Measurements from ENCODE around the gene PDE1C.
"Not testable (repeated sequence)": the region's sequence is repeated elsewhere in the genome, so short reads cannot be mapped to it uniquely, and the experiment has no call there.

Gene PDE1C

DNA sequence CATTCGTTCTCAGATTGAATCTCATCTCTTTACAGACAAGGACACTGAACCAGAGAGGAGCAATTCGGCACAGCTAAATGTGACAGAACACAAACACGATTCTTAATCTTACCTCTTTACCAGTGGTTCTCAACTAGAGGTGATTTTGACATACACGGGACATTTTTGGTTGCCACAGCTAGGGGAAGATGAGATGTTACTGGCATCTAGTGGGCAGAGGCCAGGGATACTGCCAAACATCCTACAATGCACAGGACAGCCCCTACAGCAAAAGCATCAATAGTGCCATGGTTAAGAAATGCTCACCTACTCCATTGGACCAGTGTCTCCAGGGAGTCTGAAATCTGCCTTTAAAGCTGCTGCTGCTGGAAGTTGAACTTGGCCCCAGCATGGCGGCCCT lies 27.3 kb downstream of the PDE1C start:
- no peak for DNase-seq

DNA sequence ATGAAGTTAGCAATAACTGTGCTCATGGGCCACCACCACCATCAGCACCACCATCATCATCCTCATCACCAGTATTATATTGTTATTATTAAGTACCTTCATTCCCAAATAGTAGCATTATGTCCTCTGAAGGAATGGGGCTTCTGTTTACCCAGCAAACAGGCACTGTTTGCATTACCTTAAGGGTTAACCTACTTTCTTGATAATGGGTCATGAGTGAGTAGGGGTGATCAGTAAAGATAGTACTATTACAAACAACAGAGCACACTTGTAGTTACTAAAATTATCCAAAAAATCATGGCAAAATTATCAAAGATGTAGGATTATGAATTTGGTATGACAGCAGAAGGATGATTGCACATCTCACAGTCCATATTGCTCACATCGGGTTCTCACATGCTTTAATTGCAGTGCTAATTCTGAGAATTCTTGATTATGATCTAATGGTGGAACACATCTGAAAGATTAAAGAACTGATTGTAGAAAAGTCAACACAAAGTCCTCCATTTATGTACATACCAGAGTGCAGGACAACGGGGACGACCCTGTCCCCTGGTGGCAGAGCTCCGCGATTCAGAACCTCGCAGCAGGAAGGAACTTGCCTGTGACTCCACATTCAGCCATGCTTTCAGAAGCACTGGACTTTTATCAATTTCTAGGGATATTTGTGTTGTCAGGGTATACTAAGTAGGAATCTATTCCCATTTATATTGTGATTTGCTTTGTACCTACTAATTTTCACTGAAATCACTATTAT lies 31.0 kb downstream of the PDE1C start:
- no peak for DNase-seq

DNA sequence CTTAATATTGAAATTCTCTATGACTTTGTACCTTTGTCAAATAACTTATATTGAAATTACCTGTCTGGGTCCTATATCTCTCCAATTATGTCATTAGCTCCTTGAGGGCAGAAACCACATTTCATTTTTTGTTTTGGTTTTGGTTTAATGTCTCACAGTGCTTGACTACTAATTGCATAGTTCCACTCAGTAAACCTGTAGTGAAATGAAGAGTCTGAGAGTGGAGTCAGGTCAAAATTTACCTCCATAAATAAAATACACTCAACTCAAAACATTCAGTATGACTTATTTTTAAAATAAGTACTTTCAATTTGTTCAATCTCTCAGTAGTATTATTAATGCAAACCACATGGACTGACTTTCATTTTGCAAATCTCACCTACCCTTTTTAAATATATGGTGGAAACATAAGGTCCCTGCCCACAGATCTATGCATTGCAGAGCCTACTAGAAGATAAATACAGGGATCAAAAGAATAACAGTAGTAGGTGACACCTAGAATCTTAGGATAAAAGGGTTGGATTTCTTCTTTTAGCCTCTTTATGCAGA lies 32.5 kb downstream of the PDE1C start:
- DNase-seq = peak; percentile 11

DNA sequence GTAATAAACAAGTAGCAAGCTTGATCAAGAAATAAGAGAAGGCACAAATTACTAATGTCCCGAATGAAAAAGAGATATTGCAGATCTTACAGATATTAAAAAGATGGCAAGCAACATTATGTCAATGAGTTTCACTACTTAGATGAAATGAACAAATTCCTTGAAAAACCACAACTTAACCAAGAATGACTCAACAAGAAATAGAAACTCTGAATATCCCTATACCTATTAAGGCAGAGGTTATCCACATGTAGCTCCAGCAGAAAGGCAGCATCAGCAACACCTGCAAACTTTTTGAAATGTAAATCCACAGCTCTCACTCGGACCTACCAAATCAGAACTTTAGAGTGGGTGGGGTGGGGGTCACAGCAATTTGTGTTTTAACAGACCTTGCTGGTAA lies 33.6 kb downstream of the PDE1C start:
- peak; percentile 51 for DNase-seq

DNA sequence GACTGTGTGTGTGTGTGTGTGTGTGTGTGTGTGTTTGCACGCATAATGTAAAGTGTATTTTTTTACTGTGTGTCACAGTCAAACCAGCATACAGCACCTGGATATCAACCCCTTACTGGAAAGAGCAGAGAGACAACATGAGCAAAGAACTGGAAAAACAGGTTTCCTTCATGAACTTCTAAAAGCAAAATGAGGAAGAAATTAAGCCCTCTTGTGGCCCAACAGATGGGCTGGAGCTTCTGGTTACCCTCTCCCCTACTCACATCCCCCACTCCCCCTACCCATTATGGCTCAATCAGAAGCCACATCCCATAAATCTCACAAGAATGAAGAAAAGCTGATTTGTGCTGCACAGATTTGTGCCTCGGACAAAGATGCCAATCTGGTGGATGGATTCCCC lies 36.2 kb downstream of the PDE1C start:
- no peak for DNase-seq

DNA sequence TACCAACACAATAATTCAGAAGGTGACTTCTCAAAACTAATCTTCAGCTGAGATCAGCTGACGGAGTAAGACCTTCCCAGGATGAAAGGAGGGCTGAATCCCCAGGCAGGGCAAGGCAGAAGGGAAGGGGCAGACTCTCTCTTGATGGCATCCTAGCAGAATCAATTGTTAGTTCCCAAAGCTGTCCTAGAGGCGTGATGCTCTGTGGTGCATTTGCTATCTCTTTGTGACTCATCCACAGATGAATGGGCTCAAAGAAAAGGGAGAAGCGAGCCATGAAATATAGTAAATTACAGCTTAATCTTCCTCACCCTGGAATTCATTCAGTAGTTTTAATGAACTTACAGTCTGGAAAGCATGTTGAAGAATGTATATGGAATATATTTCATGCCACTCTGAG lies 37.2 kb downstream of the PDE1C start:
- DNase-seq = no peak

DNA sequence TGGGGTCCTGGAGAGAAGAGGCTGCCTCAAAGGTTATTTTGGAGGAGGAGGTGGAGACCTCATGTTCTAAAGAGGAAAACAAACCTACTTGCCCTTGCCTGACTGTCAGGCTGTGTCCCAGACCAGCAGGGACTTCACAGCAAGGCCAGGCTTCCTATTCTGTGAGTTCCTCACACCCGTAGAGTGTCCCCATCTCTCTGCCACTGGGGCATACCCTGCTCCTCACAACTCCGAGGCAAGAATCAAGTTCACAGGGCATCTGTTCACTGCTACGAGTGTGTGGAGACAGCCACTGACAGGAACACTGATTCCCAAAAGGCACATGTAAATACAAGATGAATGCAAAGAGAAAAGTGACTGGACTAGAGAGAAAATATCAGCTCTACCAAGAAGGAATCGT lies 38.0 kb downstream of the PDE1C start:
- DNase-seq = no peak

DNA sequence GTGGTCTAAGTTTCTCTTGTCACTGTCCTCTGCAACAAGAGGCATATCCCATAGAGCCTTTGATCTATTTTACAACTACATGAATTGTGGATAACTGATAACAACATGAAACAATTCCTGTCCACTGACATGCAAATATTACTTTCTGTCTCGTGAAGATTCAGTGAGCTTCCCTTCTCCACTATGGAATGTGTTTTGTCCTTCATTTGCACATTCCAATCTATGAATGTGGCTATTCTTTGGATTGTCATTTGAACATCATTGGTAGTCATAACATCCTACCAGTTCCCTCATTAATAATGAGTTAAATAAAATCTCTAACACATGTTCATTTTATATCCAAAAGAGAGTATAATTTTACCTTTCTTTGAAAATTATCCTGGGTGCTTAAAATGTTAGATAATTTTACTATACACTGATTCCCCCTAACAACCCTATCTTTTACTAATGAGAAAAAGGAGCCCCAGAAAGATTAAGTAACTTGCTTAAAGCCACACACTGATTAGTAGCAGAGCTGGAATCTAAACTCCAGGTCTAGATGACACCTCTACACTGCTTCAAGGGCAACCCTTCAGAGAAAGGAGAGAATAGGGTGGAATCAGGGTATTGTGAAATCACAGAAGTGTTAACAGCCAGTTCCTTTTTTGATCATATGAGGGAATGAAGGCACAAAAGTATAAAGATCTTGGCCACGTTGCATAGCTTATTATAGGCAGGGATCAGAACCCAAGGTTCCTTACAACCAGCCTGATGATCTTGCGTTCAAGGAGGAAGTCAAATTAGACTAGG lies 39.1 kb downstream of the PDE1C start:
- no peak for DNase-seq

DNA sequence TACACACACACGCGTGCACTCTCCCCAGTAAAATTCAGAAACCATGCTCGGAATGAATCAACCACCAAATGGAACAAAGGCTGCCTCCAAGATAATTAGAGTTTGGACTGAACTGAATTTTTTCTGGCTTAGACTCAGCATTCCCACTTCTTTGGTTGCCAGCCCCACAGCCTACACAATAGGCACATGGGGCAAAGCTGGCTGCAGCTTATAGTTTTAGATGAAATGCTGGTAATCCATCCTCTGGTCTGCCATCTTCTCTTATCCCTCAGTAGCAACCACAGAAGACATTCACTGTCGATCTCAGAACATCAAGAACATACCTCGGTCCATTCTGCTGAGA lies 44.2 kb downstream of the PDE1C start:
- DNase-seq = no peak

DNA sequence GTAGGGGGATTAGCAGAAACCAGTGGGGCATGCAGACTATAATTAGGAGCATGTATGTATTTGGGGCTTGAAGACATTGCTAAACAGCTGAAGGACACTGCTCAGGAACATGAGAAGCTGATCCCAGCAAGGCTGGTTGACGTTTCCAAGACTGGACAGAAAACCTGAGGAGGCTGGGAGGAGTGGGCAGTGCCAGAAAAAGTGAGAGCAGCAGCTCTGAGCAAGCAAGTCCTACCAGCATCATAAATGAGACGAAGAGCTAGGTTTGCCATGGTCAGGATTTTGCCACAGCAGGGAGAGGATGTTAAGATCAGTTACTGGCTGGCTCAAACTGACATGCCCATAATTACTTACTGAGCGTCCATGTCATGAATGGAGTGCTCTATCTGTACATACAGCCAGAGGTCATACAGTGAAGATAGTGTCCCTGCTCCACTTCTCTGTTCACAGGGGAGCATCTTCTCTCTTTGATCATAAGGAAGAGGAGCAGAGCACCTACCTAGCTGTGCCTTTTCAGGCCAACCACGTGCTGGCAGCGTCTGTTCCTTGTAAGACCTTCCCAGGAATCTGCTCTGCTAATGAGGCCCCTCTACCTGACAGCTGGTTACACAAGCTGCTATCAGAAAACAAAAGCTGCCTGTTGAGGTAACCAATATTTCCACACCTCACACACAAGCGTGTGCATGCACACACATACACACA lies 44.7 kb downstream of the PDE1C start:
- DNase-seq = no peak

DNA sequence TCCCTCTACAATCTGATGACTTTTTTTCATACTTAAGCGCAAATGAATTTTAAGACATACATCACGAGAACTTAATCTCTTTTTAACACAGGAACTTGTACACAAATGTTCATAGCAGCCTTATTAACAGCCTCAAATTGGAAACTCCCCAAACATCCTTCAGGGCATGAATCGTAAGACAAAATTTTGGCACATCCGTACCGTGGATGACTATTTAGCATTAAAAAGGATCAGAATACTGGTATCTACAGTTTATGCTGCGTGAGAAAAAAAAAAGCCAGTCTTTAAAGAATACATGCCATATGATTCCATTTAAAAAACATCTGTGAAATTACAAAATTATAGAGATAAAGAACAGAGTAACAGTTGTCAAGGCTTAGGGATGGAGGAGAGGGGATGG lies 46.8 kb downstream of the PDE1C start:
- DNase-seq = no peak

DNA sequence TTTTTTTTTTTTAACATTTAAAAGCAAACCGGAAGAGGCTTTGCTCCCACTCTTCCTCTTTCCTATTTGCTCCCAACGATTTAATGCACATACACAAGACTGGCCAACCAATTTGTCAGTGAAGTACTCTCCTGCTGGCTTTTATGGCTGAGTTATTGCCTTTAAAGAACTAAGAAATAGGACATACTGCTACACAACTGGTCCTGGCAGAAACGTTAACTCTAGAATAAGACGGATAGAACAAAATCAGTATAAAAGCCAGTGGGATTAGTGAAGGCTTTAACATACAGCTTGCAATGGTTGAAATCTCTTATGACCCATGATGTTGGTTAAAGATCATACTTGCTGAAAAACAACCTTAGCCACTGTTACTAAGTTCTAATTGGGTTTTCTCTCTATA lies 47.2 kb downstream of the PDE1C start:
- no peak for DNase-seq

DNA sequence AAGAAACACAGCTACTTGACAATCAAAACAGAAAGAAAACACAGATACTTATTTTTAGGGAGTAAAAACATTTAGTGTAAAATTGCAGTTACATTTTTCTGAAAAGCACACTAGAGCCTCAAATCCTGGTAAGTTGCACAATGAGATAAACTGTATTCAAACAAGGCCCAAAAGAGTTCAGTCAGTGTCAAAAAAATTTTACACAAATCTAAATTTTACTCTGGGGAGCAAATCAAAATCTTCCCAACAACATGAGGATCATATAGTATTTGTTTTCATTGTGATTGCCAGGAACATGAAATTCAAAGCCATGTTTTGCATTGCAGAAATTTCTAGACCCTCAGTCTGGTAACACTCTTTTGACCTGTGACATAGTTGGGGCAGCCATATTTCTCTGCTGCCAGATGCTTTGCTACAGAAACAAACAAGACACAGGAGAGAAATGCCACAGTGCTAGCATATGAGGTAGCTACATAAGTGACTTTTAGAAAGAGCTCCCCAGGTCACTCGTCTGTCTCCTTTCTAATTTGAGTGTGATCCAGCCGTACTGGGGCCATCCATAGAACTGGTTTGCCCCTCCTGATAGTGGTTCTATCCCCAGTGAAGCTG lies 49.6 kb downstream of the PDE1C start:
- DNase-seq = no peak

DNA sequence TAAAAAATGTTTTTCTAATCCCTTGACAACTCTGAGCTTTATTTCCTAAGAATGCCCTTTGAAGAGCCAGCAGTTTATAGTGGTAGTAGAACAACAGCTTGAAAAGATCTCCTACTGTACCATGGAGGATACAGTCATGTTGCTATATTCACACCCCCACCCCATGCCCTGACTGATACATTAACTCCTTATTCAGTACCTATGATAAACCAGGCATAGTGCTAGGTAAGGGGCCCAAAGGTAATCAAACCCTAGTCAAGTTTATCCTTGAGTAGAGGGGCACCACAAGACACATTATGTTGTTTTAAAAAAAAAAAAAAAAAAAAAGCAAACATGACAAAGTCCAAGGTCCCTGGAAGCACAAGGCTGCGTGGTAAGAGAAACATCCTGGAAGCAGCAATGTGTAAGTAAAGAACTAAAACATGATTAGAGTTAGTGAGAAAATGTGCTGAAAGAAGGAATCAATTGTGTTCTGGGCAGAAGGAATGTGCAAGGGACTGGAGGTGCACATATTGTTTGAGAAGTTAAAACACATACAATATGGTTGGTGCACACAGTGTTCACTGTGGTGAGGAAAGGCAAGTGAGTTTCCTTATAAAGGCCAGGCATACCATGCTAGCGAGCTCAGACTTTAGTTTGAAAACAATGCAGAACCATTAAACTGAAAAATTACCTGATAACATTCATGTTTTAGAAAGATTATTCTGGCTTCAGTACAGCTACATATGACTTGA lies 51.2 kb downstream of the PDE1C start:
- DNase-seq = no peak

DNA sequence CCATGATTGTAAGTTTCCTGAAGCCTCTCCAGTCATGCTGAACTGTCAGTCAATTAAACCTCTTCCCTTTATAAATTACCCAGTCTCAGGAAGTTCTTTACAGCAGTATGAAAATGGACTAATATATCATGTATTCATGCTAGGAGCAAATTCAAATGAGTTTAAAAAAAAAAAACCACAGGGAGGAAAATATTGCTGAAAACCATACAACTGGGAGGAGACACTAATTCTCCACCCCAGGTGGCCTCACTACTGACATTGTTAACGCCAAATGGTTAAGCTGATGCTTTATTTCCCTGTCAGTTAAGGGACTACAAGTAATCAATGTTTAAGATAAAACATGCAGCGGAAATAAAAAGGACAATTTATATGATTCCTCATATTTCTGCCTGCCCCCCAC lies 55.1 kb downstream of the PDE1C start:
- DNase-seq = no peak

DNA sequence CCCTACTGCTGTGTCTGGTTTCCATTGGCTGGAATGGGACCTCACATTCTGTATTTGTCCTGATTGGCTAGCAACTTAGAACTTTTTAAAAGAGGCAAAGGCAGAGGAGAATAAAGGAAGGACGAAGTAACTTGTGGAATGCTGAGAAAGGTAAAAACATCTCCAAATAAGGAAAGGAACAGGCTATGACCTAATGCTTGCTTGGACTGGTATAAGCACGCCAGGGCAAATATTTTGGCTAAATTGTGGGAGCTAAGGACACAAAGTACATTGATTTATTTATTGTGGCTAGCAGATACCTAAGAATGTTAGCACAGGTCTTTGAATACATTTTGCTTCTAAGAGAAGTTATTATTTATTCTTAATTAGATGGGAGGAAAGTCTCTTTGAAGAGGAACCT lies 56.7 kb downstream of the PDE1C start:
- DNase-seq = not testable (repeated sequence)

DNA sequence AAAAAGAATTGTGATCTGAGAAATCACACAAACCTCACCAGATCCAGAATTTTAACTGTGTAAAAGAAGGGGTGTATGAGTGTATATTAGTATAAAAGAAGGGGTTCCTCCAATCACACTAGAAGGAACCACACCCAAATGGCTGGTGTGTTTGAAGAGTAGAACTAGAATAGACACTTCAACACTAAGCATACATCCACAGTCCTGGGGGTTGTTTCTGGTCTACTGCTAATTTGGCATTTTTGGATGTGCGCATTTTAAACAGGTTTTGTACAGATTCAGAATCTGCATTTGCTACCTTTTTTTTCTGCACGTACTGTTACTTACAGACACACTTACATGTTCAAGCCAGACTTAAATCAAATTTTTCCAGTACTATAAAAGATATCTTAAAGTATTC lies 64.6 kb downstream of the PDE1C start:
- no peak for DNase-seq

DNA sequence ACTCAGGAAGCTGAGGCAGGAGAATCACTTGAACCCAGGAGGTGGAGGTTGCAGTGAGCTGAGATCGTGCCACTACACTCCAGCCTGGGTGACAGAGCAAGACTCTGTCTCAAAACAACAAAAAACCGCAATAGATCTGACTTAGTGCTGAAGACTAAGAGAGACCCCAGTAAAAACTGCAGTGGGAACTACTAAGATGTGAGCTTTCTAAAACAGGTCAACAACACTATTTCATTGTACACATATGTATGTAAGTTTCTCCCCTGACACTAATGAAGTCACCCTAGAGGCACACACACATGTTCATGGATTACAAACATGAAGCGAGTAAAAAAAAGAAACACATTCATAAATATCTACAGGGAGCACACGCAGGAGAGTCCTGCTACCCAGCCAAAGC lies 68.3 kb downstream of the PDE1C start:
- DNase-seq = no peak

DNA sequence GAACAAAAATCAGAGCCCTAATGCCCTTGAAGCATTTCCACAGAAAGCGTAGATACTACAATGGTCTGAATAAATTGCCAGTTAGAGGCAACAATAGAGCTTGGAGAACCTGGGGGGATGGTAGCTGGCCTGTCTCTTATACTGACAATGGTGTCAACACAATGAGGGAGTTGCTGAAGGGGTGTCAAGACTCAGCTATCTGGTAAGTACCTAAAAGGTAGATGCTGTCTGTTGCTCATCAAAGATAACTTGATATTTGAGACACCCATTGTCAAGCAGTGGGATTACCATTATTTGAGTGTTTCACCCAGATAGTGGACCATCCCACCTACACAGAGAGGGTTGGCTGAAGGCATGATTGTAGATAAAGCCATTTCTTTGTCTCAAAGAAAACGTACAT lies 72.8 kb downstream of the PDE1C start:
- no peak for DNase-seq

DNA sequence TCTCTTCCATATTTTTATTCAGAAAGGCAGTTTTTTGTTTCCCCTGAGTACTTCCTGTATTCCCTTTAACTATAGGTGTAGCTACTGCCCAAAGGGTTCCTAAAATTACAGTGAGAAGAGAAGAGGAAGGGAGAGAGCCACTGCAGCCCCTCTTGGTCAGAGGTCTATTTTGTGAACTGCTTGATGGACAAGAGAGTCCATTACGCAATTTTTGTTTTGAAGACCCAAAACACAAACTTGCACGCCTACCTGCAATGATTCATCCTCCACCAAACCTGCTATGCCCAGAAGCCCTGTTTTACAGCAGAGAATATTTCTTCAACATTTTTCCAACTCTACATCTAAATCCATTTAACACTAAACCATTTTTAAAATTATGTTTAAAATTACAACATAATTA lies 75.1 kb downstream of the PDE1C start:
- no peak for DNase-seq

DNA sequence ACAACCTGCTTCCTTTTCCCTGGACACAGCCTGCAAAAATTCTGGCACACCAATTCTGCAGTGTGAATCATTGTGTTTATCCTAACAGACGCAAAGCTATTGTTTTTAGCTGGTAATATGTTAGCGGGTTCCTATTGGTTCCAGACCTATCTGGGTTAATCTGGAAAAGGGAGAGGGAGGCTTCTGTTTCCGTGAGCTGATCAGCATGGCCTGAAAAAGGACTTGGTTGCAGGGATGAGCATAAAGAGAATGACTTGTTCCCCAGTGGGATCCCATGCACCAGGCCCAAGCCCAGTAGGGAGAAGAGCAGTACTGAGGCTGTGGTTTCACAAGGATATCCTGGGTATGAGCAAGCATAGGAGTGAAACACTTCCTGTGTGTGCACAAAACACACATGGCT lies 78.4 kb downstream of the PDE1C start:
- DNase-seq = no peak

DNA sequence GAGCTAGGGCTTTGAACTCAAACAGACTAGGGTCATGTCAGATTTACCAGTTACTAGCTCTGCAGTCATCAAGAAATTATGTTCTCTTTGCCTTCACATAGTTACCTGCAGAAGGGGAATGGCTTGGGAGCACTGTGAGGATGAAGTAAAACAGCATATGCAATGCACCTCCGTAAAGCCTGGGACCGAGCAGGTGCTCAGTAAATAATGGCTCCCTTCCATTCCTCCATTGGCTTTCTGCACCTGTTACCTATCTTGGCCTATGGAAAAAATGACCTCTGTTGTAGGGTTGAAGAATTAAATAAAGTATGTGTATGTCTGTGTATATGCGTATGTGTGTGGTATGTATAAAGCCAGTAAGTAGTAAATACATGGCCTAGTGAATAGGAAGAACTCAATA lies 78.8 kb downstream of the PDE1C start:
- DNase-seq = no peak
